Naive thymus-derived CD4-positive, alpha-beta T cell (primary cell): ENCODE data around the gene ATP8A2. TPM values are rescaled to one million over a fixed set of nuclear protein-coding genes. Genes with fewer than 3 reads are reported as not detected.
"Not testable (repeated sequence)": the region's sequence is repeated elsewhere in the genome, so short reads cannot be mapped to it uniquely, and the experiment has no call there.

ENCODE experiments used
- ATAC-seq: fragments of 150-1000 bp; cut with Tn5 transposase; 2 replicates; pipeline ENCODE4 v1.10.0; 2021; ENCODE audit warnings: mild to moderate bottlenecking, moderate library complexity
- CTCF ChIA-PET: fragments of 350-600 bp; sonication (Branson Sonifier 250); formaldehyde crosslinking; loops from one replicate; lab custom pipeline; 2021; ENCODE audit warnings: antibody characterized with exemption; lab: Charles Lee
- POLR2A ChIA-PET: fragments of 350-600 bp; sonication (Branson Sonifier 250); formaldehyde crosslinking; loops from one replicate; lab custom pipeline; 2021; ENCODE audit warnings: antibody characterized with exemption, inconsistent platforms; lab: Charles Lee
- DNase-seq, 9 donors: peaks; one replicate each; pipeline versions ENCODE4 v3.0.0 to v3.0.0-alpha.2; 2020 to 2022; ENCODE audit warnings: mixed read lengths in 1 of 9
- H3K27ac ChIP-seq: one replicate; pipeline ENCODE4 v1.7.0; 2013; ENCODE audit warnings: mild to moderate bottlenecking, low read depth, low read length, moderate library complexity
- H3K27me3 ChIP-seq, 2 donors: one replicate each; pipeline ENCODE4 v1.7.0; 2013; ENCODE audit warnings: low read length in 2 of 2, mild to moderate bottlenecking in 2 of 2, moderate library complexity in 2 of 2; ENCODE audit not compliant: control insufficient read depth in 2 of 2, insufficient read depth in 2 of 2
- H3K36me3 ChIP-seq, 3 experiments: 1 replicate in 2 of 3; 2 replicates in 1 of 3; pipeline ENCODE4 v1.7.0; 2013; ENCODE audit warnings: low read length in 3 of 3, mild to moderate bottlenecking in 3 of 3, moderate library complexity in 1 of 3; ENCODE audit not compliant: insufficient read depth in 3 of 3, control insufficient read depth in 2 of 3
- H3K4me1 ChIP-seq, 2 donors: one replicate each; pipeline ENCODE4 v1.7.0; 2013; ENCODE audit warnings: low read length in 2 of 2, mild to moderate bottlenecking in 2 of 2, moderate library complexity in 1 of 2; ENCODE audit not compliant: control insufficient read depth in 2 of 2, insufficient read depth in 2 of 2
- H3K4me3 ChIP-seq: 2 replicates; pipeline ENCODE4 v1.7.0; 2013; ENCODE audit warnings: mild to moderate bottlenecking, low read length
- H3K9me3 ChIP-seq, 3 experiments: 1 replicate in 2 of 3; 2 replicates in 1 of 3; pipeline ENCODE4 v1.7.0; 2013; ENCODE audit warnings: low read length in 3 of 3; ENCODE audit not compliant: control insufficient read depth in 2 of 3
- H3K27ac Mint-ChIP-seq, 9 donors: one replicate each; pipeline ENCODE4 v1.8.0; 2020 to 2022; ENCODE audit warnings: mixed read lengths in 9 of 9, mild to moderate bottlenecking in 8 of 9, moderate library complexity in 5 of 9, inconsistent platforms in 2 of 9
- H3K27me3 Mint-ChIP-seq, 5 donors: one replicate each; pipeline ENCODE4 v1.8.0; 2021 to 2022; ENCODE audit warnings: mixed read lengths in 5 of 5, mild to moderate bottlenecking in 1 of 5
- H3K36me3 Mint-ChIP-seq, 5 donors: one replicate each; pipeline ENCODE4 v1.8.0; 2020 to 2022; ENCODE audit warnings: mixed read lengths in 5 of 5, mild to moderate bottlenecking in 3 of 5, inconsistent platforms in 1 of 5
- H3K4me1 Mint-ChIP-seq, 7 donors: one replicate each; pipeline ENCODE4 v1.8.0; 2020 to 2022; ENCODE audit warnings: mixed read lengths in 7 of 7, mild to moderate bottlenecking in 3 of 7, inconsistent platforms in 1 of 7
- H3K4me3 Mint-ChIP-seq, 10 donors: one replicate each; pipeline ENCODE4 v1.8.0; 2020 to 2022; ENCODE audit warnings: mild to moderate bottlenecking in 10 of 10, mixed read lengths in 10 of 10, moderate library complexity in 6 of 10, inconsistent platforms in 2 of 10
- H3K9me3 Mint-ChIP-seq, 11 donors: one replicate each; pipeline ENCODE4 v1.8.0; 2020 to 2022; ENCODE audit warnings: mixed read lengths in 11 of 11, mild to moderate bottlenecking in 4 of 11, inconsistent platforms in 1 of 11, moderate library complexity in 1 of 11
- intact Hi-C, 2 donors: fragments of 100-400 bp; cut with micrococcal nuclease; formaldehyde crosslinking; loops; one replicate each; pipeline ENCODE4 v1.15.1; 2023
- polyA plus RNA-seq, 2 donors: library from polyadenylated mRNA; unstranded; fragments of 300-500 nt; fragmentation: Illumina TruSeq; gene quantifications; one replicate each; pipeline ENCODE4 v1.2.3, GENCODE V29; 2021
- total RNA-seq, 6 experiments: library from RNA in 5 of 6; stranded (reverse) in 5 of 6; gene quantifications; 1 replicate in 5 of 6; 2 replicates in 1 of 6; pipeline ENCODE4 v1.2.3 and lab custom pipeline; 2021 to 2026

ATP8A2 gene
- total and polyA plus RNA-seq, 7 experiments from 2014 or later, result 0.56 to 2.4 (median 1.2) TPM

GRCh38 chr13:25821776-25822175 lies 450.0 kb downstream of the ATP8A2 start:
- DNase-seq, result no peak
- no peak overlapping the region for H3K27ac Mint-ChIP-seq
- peaks cover 0 to 4% (median 0%) of the 10 kb centered on the region in 7 donors for H3K4me1 Mint-ChIP-seq
- no peak overlapping the region for H3K4me3 ChIP-seq
- peaks cover 0 to 7% (median 0%) of the 10 kb centered on the region in 5 donors for H3K36me3 Mint-ChIP-seq
- H3K27ac ChIP-seq, result no peak overlapping the region
- H3K27me3 Mint-ChIP-seq, result no peaks in the 10 kb centered on the region
- ChIA-PET POLR2A (interaction anchor here (0.6 kb wide), 1 partner anchor 167 kb away, joined by 3 read pairs; no protein-coding TSS in a partner anchor), CTCF (interaction anchor here (0.6 to 1.3 kb wide), 2 partner anchors 9 to 247 kb away, joined by 3 read pairs; no protein-coding TSS in a partner anchor)
- H3K27me3 ChIP-seq, result no peaks in the 10 kb centered on the region
- ATAC-seq, result no peak
- H3K9me3 Mint-ChIP-seq, result peaks cover 0 to 13% (median 0%) of the 10 kb centered on the region in 11 donors
- no peak overlapping the region for H3K4me3 Mint-ChIP-seq
- H3K9me3 ChIP-seq, result no peaks in the 10 kb centered on the region
- intact Hi-C loops, result no loop called here
- H3K36me3 ChIP-seq, result no peaks in the 10 kb centered on the region
- no peaks in the 10 kb centered on the region for H3K4me1 ChIP-seq

DNA sequence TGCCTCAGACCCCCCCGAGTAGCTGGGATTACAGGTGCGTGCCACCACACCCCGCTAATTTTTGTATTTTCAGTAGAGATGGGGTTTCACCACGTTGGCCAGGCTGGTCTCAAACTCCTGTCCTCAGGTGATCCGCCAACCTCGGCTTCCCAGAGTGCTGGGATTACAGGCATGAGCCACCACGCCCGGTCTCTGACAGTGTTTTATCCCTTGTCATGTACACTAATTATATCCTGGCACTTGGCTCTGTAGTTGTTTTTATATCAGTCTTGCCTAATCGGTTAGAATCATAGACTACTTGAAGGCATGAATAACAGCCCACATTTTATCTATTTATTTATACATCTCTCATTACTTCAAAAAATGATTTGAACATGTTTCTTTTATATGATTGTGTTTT lies 455.4 kb downstream of the ATP8A2 start:
- DNase-seq, H3K27me3 Mint-ChIP-seq, H3K4me3 ChIP-seq, H3K36me3 ChIP-seq, H3K27ac ChIP-seq, H3K36me3 Mint-ChIP-seq, ATAC-seq, H3K9me3 ChIP-seq, H3K4me1 ChIP-seq, intact Hi-C loops, H3K27me3 ChIP-seq, H3K4me1 Mint-ChIP-seq, H3K27ac Mint-ChIP-seq, H3K4me3 Mint-ChIP-seq: not testable (repeated sequence)
- POLR2A ChIA-PET, result interaction anchor here (1.1 kb wide), 1 partner anchor 74 kb away, joined by 3 read pairs; no protein-coding TSS in a partner anchor
- peaks cover 0 to 13% (median 0%) of the 10 kb centered on the region in 11 donors for H3K9me3 Mint-ChIP-seq
- CTCF ChIA-PET, result interaction anchor here (0.7 kb wide), 1 partner anchor 1238 kb away, joined by 3 read pairs; no protein-coding TSS in a partner anchor

DNA sequence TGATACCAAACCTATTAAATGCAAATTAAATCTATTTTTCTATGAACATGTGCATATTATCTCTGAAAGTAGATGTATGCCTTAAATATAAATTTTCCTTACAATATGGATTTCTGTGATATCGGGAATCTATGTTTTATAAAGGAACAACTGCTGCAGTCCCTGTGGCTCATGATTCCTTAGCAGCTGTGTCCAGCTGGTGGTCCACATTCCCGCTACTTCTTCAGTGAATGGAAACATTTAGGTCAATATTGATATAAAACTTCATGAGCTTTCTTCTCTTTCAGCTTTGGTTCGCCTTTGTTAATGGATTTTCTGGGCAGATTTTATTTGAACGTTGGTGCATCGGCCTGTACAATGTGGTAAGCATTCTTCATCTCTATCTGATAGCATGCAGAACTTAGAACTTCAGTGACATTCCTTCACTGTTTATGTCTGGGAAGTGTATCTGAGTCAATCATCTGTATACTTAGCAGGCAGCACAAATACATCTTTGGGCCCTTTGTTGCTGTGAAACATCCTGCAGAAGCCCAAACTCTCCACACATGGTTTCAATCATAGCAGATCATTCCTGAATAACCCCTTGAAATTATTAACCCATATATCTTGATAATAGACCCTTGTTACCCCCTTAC lies 456.2 kb downstream of the ATP8A2 start:
- H3K9me3 Mint-ChIP-seq, result peaks cover 0 to 13% (median 0%) of the 10 kb centered on the region in 11 donors
- H3K36me3 Mint-ChIP-seq, result peaks cover 0 to 7% (median 0%) of the 10 kb centered on the region in 5 donors
- ATAC-seq, result no peak
- H3K27me3 ChIP-seq, result peaks cover 0 to 4% of the 10 kb centered on the region in 2 donors
- ChIA-PET CTCF (interaction anchor here (0.9 to 1.0 kb wide), 2 partner anchors 14 to 239 kb away, joined by 4 read pairs; no protein-coding TSS in a partner anchor), POLR2A (interaction anchor here (0.6 kb wide), 1 partner anchor 11 kb away, joined by 3 read pairs; no protein-coding TSS in a partner anchor)
- DNase-seq, result no peak
- peaks cover 0 to 5% (median 0%) of the 10 kb centered on the region in 7 donors for H3K4me1 Mint-ChIP-seq
- H3K9me3 ChIP-seq, result no peaks in the 10 kb centered on the region
- H3K27ac Mint-ChIP-seq, result no peak overlapping the region
- H3K27ac ChIP-seq, result no peak overlapping the region
- no peak overlapping the region for H3K4me3 Mint-ChIP-seq
- peaks cover 0 to 4% (median 0%) of the 10 kb centered on the region in 5 donors for H3K27me3 Mint-ChIP-seq
- intact Hi-C loops, result loop anchor here in 1 of 2 donors (2.0 kb wide), 1 partner anchor 253 kb away; no protein-coding TSS in a partner anchor
- no peak overlapping the region for H3K4me3 ChIP-seq
- H3K4me1 ChIP-seq, result no peaks in the 10 kb centered on the region
- H3K36me3 ChIP-seq, result no peaks in the 10 kb centered on the region

DNA sequence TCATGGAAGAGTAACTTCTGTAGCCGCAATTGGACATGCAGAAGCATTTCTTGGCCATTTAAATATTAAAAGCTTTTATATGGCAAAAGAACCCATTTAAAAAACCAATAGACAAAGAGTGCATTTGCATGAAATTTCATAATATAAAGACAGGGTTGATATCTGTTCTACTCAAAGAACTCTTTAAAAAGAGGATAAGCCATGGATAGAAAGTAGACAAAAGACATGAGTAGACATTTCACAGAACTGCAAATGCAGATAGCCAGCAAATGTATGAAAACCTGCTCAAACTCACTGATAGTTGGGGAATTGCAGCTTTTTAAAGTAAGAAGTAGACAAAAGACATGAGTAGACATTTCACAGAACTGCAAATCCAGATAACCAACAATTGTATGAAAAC lies 462.0 kb downstream of the ATP8A2 start:
- POLR2A ChIA-PET, result no interaction called here
- H3K27me3 Mint-ChIP-seq, result peaks cover 0 to 2% (median 0%) of the 10 kb centered on the region in 5 donors
- CTCF ChIA-PET, result no interaction called here
- no peaks in the 10 kb centered on the region for H3K9me3 ChIP-seq
- no peaks in the 10 kb centered on the region for H3K36me3 Mint-ChIP-seq
- H3K9me3 Mint-ChIP-seq, result peaks cover 0 to 2% (median 0%) of the 10 kb centered on the region in 11 donors
- H3K36me3 ChIP-seq, result no peaks in the 10 kb centered on the region
- no peak for ATAC-seq
- no peak overlapping the region for H3K4me3 ChIP-seq
- intact Hi-C loops, result no loop called here
- H3K27me3 ChIP-seq, result no peaks in the 10 kb centered on the region
- H3K4me3 Mint-ChIP-seq, result no peak overlapping the region
- no peak overlapping the region for H3K27ac Mint-ChIP-seq
- H3K4me1 ChIP-seq, result no peaks in the 10 kb centered on the region
- no peak overlapping the region for H3K27ac ChIP-seq
- H3K4me1 Mint-ChIP-seq, result peaks cover 0 to 5% (median 0%) of the 10 kb centered on the region in 7 donors
- DNase-seq, result no peak

DNA sequence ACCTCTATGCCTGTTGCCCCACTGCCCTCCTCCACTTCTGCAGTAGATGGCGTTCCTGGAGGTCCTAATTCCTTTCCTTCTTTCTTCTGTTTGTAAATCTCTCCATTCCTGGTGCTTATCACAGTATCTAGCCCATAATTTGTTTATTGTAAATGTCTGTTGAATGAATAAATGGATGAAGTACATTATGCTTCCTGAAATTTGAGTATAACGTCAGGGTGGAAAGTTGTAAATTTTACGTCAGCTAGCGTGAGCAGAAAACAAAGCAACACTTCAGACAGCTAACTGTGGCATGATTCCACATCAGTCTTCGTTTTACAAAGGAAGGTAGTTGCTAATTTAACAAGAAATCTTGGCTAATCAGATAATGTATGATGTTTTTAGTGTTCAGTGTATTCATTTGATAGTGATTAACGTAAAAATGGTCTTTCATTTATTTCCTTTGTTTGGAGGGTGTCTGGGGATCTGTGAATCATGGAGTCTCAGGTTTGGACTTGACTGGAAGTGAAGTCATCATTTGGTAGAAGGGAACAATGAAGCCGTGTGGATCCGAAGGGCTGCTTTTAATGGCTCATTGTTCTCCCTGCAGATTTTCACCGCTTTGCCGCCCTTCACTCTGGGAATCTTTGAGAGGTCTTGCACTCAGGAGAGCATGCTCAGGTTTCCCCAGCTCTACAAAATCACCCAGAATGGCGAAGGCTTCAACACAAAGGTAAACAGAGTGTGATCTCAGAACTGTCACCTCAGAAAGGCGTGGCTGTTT lies 465.0 kb downstream of the ATP8A2 start:
- POLR2A ChIA-PET, result no interaction called here
- Histone ChIP-seq H3K4me3 (no peak overlapping the region), H3K27ac (no peak overlapping the region), H3K27me3 (no peaks in the 10 kb centered on the region), H3K36me3 (no peaks in the 10 kb centered on the region), H3K4me1 (no peaks in the 10 kb centered on the region), H3K9me3 (no peaks in the 10 kb centered on the region)
- no peak for DNase-seq
- H3K4me3 Mint-ChIP-seq, result no peak overlapping the region
- H3K4me1 Mint-ChIP-seq, result peaks cover 0 to 12% (median 8%) of the 10 kb centered on the region in 7 donors
- peak overlapping the region in 1 of 9 donors; percentile 7 for H3K27ac Mint-ChIP-seq
- H3K27me3 Mint-ChIP-seq, result peaks cover 0 to 13% (median 0%) of the 10 kb centered on the region in 5 donors
- CTCF ChIA-PET, result interaction anchor here (0.6 to 0.7 kb wide), 4 partner anchors 11 to 203 kb away, joined by 3 read pairs; no protein-coding TSS in a partner anchor
- peaks cover 0 to 3% (median 0%) of the 10 kb centered on the region in 5 donors for H3K36me3 Mint-ChIP-seq
- ATAC-seq, result no peak
- intact Hi-C loops, result no loop called here
- H3K9me3 Mint-ChIP-seq, result peaks cover 0 to 4% (median 0%) of the 10 kb centered on the region in 11 donors

- Mint-ChIP-seq H3K9me3 (peaks cover 0 to 7% (median 2%) of the 10 kb centered on the region in 11 donors), H3K4me1 (peaks cover 0 to 13% (median 8%) of the 10 kb centered on the region in 7 donors), H3K4me3 (no peak overlapping the region), H3K27me3 (peaks cover 0 to 13% (median 0%) of the 10 kb centered on the region in 5 donors), H3K36me3 (peaks cover 0 to 9% (median 6%) of the 10 kb centered on the region in 5 donors), H3K27ac (no peak overlapping the region)
- intact Hi-C loops, result no loop called here
- ChIA-PET CTCF (interaction anchor here (0.9 kb wide), 1 partner anchor 34 kb away, joined by 3 read pairs; no protein-coding TSS in a partner anchor), POLR2A (interaction anchor here (0.6 kb wide), 1 partner anchor 193 kb away, joined by 3 read pairs; no protein-coding TSS in a partner anchor)
- H3K27ac ChIP-seq, result no peak overlapping the region
- no peaks in the 10 kb centered on the region for H3K36me3 ChIP-seq
- H3K4me1 ChIP-seq, result no peaks in the 10 kb centered on the region
- H3K4me3 ChIP-seq, result no peak overlapping the region
- no peaks in the 10 kb centered on the region for H3K9me3 ChIP-seq
- DNase-seq, result no peak
- ATAC-seq, result no peak
- no peaks in the 10 kb centered on the region for H3K27me3 ChIP-seq
These were observed 467.6 kb downstream of the ATP8A2 start for GRCh38 chr13:25839371-25839770.
